Activated CD4-positive, alpha-beta T cell treated with anti-CD3 and anti-CD28 coated beads, Interleukin-2, amount 10 ng/mL, durations not matched to agents 24 days and 14 days (primary cell): ENCODE results near the gene PLCB1. TPM values are rescaled to one million over a fixed set of nuclear protein-coding genes. Genes with fewer than 3 reads are reported as not detected.
"Not testable (repeated sequence)": the region's sequence is repeated elsewhere in the genome, so short reads cannot be mapped to it uniquely, and the experiment has no call there.

Experiments
- DNase-seq: peaks from one replicate; pipeline ENCODE4 v3.0.0; 2022
- H3K27ac Mint-ChIP-seq: one replicate; pipeline ENCODE4 v1.8.0; 2022; ENCODE audit warnings: mild to moderate bottlenecking, mixed read lengths
- H3K27me3 Mint-ChIP-seq: one replicate; pipeline ENCODE4 v1.8.0; 2022; ENCODE audit warnings: mixed read lengths
- H3K36me3 Mint-ChIP-seq: one replicate; pipeline ENCODE4 v1.8.0; 2022; ENCODE audit warnings: low read depth, mild to moderate bottlenecking, mixed read lengths
- H3K4me1 Mint-ChIP-seq: one replicate; pipeline ENCODE4 v1.8.0; 2021; ENCODE audit warnings: mixed read lengths
- H3K4me3 Mint-ChIP-seq: one replicate; pipeline ENCODE4 v1.8.0; 2022; ENCODE audit warnings: mild to moderate bottlenecking, moderate library complexity, mixed read lengths
- H3K9me3 Mint-ChIP-seq: one replicate; pipeline ENCODE4 v1.8.0; 2021; ENCODE audit warnings: mixed read lengths
- intact Hi-C: fragments of 100-400 bp; cut with micrococcal nuclease; formaldehyde crosslinking; loops from one replicate; pipeline ENCODE4 v1.15.1; 2023
- total RNA-seq: library from RNA; stranded (reverse); gene quantifications from 2 replicates; pipeline ENCODE4 v1.2.3, GENCODE V29; 2022

Gene PLCB1
- total RNA-seq, 1 donor from 2014 or later = 1.2 TPM

- peaks cover 5% of the 10 kb centered on the region for H3K27me3 Mint-ChIP-seq
- intact Hi-C loops = no loop called here
- no peak overlapping the region for H3K4me3 Mint-ChIP-seq
- H3K4me1 Mint-ChIP-seq = no peaks in the 10 kb centered on the region
- DNase-seq = no peak
- no peaks in the 10 kb centered on the region for H3K36me3 Mint-ChIP-seq
- H3K27ac Mint-ChIP-seq = no peak overlapping the region
- H3K9me3 Mint-ChIP-seq = no peaks in the 10 kb centered on the region
Measured at GRCh38 chr20:8368670-8369069, 236.6 kb downstream of the PLCB1 start.

GRCh38 chr20:8369311-8369710, 237.2 kb downstream of the PLCB1 start:
- Mint-ChIP-seq H3K9me3 (no peaks in the 10 kb centered on the region), H3K27me3 (peaks cover 5% of the 10 kb centered on the region), H3K4me3 (no peak overlapping the region), H3K4me1 (no peaks in the 10 kb centered on the region), H3K27ac (no peak overlapping the region), H3K36me3 (no peaks in the 10 kb centered on the region)
- intact Hi-C loops = no loop called here
- DNase-seq = no peak

DNA sequence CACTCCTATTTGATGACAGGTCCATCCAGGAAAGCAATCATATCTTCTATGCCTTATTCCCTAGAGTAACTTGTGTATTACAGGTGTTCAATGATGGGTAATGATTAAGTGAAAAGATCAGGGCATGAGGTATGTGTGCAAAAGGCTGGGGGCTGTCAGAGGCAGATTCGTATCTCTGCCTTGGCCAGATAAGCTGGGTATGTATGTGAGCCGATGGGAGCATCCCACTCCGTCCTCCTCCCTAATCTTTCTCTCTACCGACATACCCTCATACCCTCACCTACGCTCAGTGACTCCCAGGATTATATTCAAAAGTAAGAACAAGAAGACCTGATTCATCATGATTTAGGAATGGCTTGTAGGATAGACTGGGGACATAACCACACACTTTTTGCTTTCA, 238.7 kb downstream of the PLCB1 start:
- intact Hi-C loops = no loop called here

GRCh38 chr20:8372824-8373380, 240.8 kb downstream of the PLCB1 start:
- H3K4me3 Mint-ChIP-seq = no peak overlapping the region
- H3K36me3 Mint-ChIP-seq = no peaks in the 10 kb centered on the region

More for the DNA sequence above, 238.7 kb downstream of the PLCB1 start:
- Mint-ChIP-seq H3K27ac (no peak overlapping the region), H3K4me3 (no peak overlapping the region), H3K4me1 (no peaks in the 10 kb centered on the region), H3K36me3 (no peaks in the 10 kb centered on the region), H3K27me3 (peaks cover 3% of the 10 kb centered on the region), H3K9me3 (no peaks in the 10 kb centered on the region)
- no peak for DNase-seq

DNA sequence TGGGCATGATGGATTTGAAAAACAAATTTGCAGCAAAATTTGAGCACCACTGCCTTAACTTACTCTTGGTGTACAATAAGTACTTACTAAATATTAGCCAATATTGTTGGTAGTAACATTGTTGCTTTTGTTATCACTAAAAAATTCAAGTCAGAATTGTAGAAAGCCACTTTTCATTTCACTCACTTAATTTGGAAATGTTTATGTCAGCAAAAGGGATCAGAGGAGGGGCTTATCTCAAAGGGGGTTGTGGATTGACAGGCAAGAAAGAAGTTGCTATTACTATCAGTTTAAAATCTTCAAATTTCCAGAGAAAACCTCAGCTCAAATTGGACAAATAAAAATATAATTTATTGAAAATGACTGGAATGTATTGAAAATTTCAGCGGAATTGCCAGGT, 241.5 kb downstream of the PLCB1 start:
- H3K36me3 Mint-ChIP-seq = no peaks in the 10 kb centered on the region

More at GRCh38 chr20:8372824-8373380, 240.8 kb downstream of the PLCB1 start:
- intact Hi-C loops = no loop called here
- Mint-ChIP-seq H3K27me3 (peaks cover 3% of the 10 kb centered on the region), H3K9me3 (peaks cover 3% of the 10 kb centered on the region), H3K4me1 (no peaks in the 10 kb centered on the region), H3K27ac (no peak overlapping the region)
- DNase-seq = no peak

DNA sequence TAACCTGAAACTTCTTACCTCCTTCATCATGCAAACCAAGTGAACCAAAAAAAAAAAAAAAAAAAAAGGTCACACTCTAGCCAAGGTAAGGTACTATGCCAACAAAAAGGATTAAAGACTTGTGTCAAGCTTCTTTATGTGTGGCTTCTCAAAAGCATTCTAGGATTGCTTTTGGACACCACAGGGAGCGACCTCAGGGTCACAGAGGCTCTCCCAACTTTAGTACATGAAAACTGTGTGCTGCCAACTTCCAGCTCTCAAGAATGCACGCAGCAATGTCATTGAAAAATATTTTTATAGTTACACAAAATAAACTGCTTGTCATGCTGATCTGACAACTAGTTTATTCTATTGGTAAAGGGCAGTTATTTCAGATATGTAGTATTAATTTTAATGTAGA, 243.8 kb downstream of the PLCB1 start:
- Mint-ChIP-seq H3K4me3 (no peak overlapping the region), H3K9me3 (peaks cover 3% of the 10 kb centered on the region), H3K27me3 (peaks cover 2% of the 10 kb centered on the region), H3K4me1 (no peaks in the 10 kb centered on the region), H3K36me3 (no peaks in the 10 kb centered on the region), H3K27ac (no peak overlapping the region)
- no peak for DNase-seq
- intact Hi-C loops = no loop called here

More for the DNA sequence above, 241.5 kb downstream of the PLCB1 start:
- no peaks in the 10 kb centered on the region for H3K4me1 Mint-ChIP-seq
- peaks cover 3% of the 10 kb centered on the region for H3K9me3 Mint-ChIP-seq
- DNase-seq = no peak
- H3K27me3 Mint-ChIP-seq = peaks cover 3% of the 10 kb centered on the region
- intact Hi-C loops = no loop called here
- no peak overlapping the region for H3K4me3 Mint-ChIP-seq
- H3K27ac Mint-ChIP-seq = no peak overlapping the region

GRCh38 chr20:8376940-8377339, 244.9 kb downstream of the PLCB1 start:
- Mint-ChIP-seq H3K36me3 (no peaks in the 10 kb centered on the region), H3K4me3 (no peak overlapping the region), H3K4me1 (no peaks in the 10 kb centered on the region), H3K27me3 (no peaks in the 10 kb centered on the region), H3K27ac (no peak overlapping the region), H3K9me3 (peaks cover 3% of the 10 kb centered on the region)
- no peak for DNase-seq
- intact Hi-C loops = no loop called here

DNA sequence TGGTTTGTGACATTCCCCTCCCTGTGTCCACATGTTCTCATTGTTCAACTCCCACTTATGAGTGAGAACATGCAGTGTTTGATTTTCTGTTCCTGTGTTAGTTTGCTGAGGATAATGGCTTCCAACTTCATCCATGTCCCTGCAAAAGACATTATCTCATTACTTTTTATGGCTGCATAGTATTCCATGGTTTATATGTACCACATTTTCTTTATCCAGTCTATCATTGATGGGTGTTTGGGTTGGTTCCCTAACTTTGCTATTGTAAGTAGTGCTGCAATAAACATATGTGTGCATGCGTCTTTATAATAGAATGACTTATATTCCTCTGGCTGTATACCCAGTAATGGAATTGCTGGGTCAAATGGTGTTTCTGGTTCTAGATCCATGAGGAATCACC, 247.1 kb downstream of the PLCB1 start:
- DNase-seq, H3K9me3 Mint-ChIP-seq, H3K27ac Mint-ChIP-seq, H3K4me1 Mint-ChIP-seq, H3K27me3 Mint-ChIP-seq, H3K36me3 Mint-ChIP-seq, H3K4me3 Mint-ChIP-seq, intact Hi-C loops: not testable (repeated sequence)

- Mint-ChIP-seq H3K9me3 (no peaks in the 10 kb centered on the region), H3K4me3 (no peak overlapping the region), H3K4me1 (no peaks in the 10 kb centered on the region), H3K27me3 (no peaks in the 10 kb centered on the region), H3K27ac (no peak overlapping the region), H3K36me3 (no peaks in the 10 kb centered on the region)
- intact Hi-C loops = loop anchor here (5.0 kb wide), 1 partner anchor 337 kb away; no protein-coding TSS in a partner anchor
- DNase-seq = no peak
Measured at GRCh38 chr20:8385247-8385646, 253.2 kb downstream of the PLCB1 start.

GRCh38 chr20:8386991-8387390, 254.9 kb downstream of the PLCB1 start:
- DNase-seq = no peak
- intact Hi-C loops = loop anchor here (5.0 kb wide), 1 partner anchor 335 kb away; no protein-coding TSS in a partner anchor
- no peaks in the 10 kb centered on the region for H3K9me3 Mint-ChIP-seq
- H3K27me3 Mint-ChIP-seq = no peaks in the 10 kb centered on the region
- no peaks in the 10 kb centered on the region for H3K36me3 Mint-ChIP-seq
- H3K4me3 Mint-ChIP-seq = no peak overlapping the region
- no peak overlapping the region for H3K27ac Mint-ChIP-seq
- no peaks in the 10 kb centered on the region for H3K4me1 Mint-ChIP-seq

DNA sequence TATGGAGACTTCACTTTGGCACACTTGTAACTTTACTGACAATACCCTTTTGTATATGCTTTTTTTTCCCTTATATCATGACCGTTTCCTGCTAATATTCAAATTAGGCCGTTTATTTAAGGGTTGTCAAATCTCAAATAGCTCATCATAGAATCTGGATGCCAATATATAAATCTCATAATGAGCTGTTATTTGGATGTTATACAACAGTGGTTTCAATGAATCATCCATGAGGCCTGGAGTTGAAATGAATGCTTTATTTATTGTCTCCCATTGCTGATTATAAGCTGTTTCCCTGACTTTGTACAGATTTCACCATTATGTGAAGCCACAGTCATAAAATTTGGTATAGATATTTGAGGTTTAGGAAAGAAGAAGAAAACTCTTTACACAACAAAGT, 256.1 kb downstream of the PLCB1 start:
- H3K27ac Mint-ChIP-seq = no peak overlapping the region
- no peak overlapping the region for H3K4me3 Mint-ChIP-seq
- no peaks in the 10 kb centered on the region for H3K36me3 Mint-ChIP-seq
- no peaks in the 10 kb centered on the region for H3K9me3 Mint-ChIP-seq
- DNase-seq = no peak
- intact Hi-C loops = loop anchor here (5.0 kb wide), 1 partner anchor 334 kb away; no protein-coding TSS in a partner anchor
- no peaks in the 10 kb centered on the region for H3K27me3 Mint-ChIP-seq
- no peaks in the 10 kb centered on the region for H3K4me1 Mint-ChIP-seq

- H3K4me3 Mint-ChIP-seq = no peak overlapping the region
- no peaks in the 10 kb centered on the region for H3K9me3 Mint-ChIP-seq
- intact Hi-C loops = loop anchor here (1.0 to 5.0 kb wide), 3 partner anchors 256 to 345 kb away; partner anchors contain the start of gene PLCB1
- no peaks in the 10 kb centered on the region for H3K27me3 Mint-ChIP-seq
- H3K27ac Mint-ChIP-seq = no peak overlapping the region
- H3K36me3 Mint-ChIP-seq = no peaks in the 10 kb centered on the region
- no peak for DNase-seq
- H3K4me1 Mint-ChIP-seq = no peaks in the 10 kb centered on the region
Measured at GRCh38 chr20:8388707-8389106, 256.6 kb downstream of the PLCB1 start.

- Mint-ChIP-seq H3K36me3 (no peaks in the 10 kb centered on the region), H3K27me3 (no peaks in the 10 kb centered on the region), H3K9me3 (no peaks in the 10 kb centered on the region), H3K4me3 (no peak overlapping the region), H3K27ac (no peak overlapping the region), H3K4me1 (peaks cover 4% of the 10 kb centered on the region)
- intact Hi-C loops = loop anchor here (1.0 to 5.0 kb wide), 3 partner anchors 257 to 346 kb away; partner anchors contain the start of gene PLCB1
- DNase-seq = no peak
Measured at GRCh38 chr20:8389381-8390036, 257.4 kb downstream of the PLCB1 start.

DNA sequence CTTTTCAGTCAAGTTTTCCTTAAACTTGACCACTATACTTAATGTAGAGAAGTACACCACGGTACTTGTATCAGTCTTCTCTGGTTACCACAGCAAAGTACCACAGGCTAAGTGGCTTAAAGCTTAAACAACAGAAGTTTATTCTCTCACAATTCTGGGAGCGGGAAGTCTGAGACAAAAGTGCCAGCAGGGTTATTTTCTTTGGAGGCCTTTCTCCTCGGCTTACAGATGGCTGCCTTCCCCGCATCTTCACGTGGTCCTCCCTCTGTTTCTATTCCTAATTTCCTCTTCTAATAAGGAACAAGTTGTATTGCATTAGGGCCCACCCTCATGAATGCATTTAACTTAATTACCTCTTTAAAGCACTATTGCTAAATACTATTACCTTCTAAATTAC, 258.0 kb downstream of the PLCB1 start:
- no peak for DNase-seq
- no peak overlapping the region for H3K4me3 Mint-ChIP-seq
- intact Hi-C loops = no loop called here
- H3K4me1 Mint-ChIP-seq = peaks cover 4% of the 10 kb centered on the region
- H3K36me3 Mint-ChIP-seq = no peaks in the 10 kb centered on the region
- no peaks in the 10 kb centered on the region for H3K9me3 Mint-ChIP-seq
- H3K27ac Mint-ChIP-seq = no peak overlapping the region
- no peaks in the 10 kb centered on the region for H3K27me3 Mint-ChIP-seq
